Aorta (tissue), 5 donors: ENCODE data around the gene ZNF646. TPM values are rescaled to one million over a fixed set of nuclear protein-coding genes. Genes with fewer than 3 reads are reported as not detected.

ENCODE experiments used
- ATAC-seq: fragments of 200-7000 bp; cut with Tn5 transposase; one replicate; pipeline ENCODE4 v1.9.1; 2022; ENCODE audit warnings: moderate library complexity; ENCODE audit not compliant: low FRiP score
- DNase-seq, 2 donors: peaks; one replicate each; pipeline ENCODE4 v3.0.0-alpha.2; 2020
- H3K27ac ChIP-seq, 2 donors: one replicate each; pipeline ENCODE4 v1.5.1; 2013; ENCODE audit warnings: low read length in 2 of 2, mild to moderate bottlenecking in 2 of 2, moderate library complexity in 2 of 2, control low read depth in 1 of 2, inconsistent platforms in 1 of 2, low read depth in 1 of 2
- H3K27me3 ChIP-seq, 2 donors: one replicate each; pipeline ENCODE4 v1.6.1; 2013; ENCODE audit warnings: control low read depth in 1 of 2, low read length in 1 of 2, mild to moderate bottlenecking in 1 of 2, moderate library complexity in 1 of 2; ENCODE audit not compliant: insufficient read depth in 2 of 2, control insufficient read depth in 1 of 2
- H3K36me3 ChIP-seq, 2 donors: one replicate each; pipeline ENCODE4 v1.6.1; 2013; ENCODE audit warnings: control low read depth in 1 of 2, low read length in 1 of 2, mild to moderate bottlenecking in 1 of 2; ENCODE audit not compliant: insufficient read depth in 2 of 2, control insufficient read depth in 1 of 2
- H3K4me1 ChIP-seq, 2 donors: one replicate each; pipeline ENCODE4 v1.6.1; 2013; ENCODE audit warnings: low read length in 2 of 2, control low read depth in 1 of 2, mild to moderate bottlenecking in 1 of 2, moderate library complexity in 1 of 2; ENCODE audit not compliant: insufficient read depth in 2 of 2, control insufficient read depth in 1 of 2
- H3K4me3 ChIP-seq, 2 donors: one replicate each; pipeline ENCODE4 v1.5.1; 2013; ENCODE audit warnings: low read length in 2 of 2, control low read depth in 1 of 2, mild to moderate bottlenecking in 1 of 2
- H3K9me3 ChIP-seq: one replicate; pipeline ENCODE4 v1.6.1; 2013; ENCODE audit warnings: mild to moderate bottlenecking, low read length; ENCODE audit not compliant: control insufficient read depth
- WGBS, 2 donors: extraction: QIAGEN DNeasy Blood & Tissue Kit; methylation state at CpG; one replicate each; pipeline ENCODE4 v1.1.7; 2013; 5-methylcytosine and 5-hydroxymethylcytosine counted together
- intact Hi-C, 2 donors: fragments of 100-400 bp; cut with DNase I; formaldehyde crosslinking; loops; one replicate each; pipeline versions ENCODE4 v1.14.2 to v1.15.0; 2022
- polyA plus RNA-seq, 2 donors: library from polyadenylated mRNA; stranded (reverse); fragments of 200-250 nt; gene quantifications; one replicate each; pipeline ENCODE4 v1.2.3, GENCODE V29; 2013
- total RNA-seq, 2 donors: library from RNA; stranded (reverse); fragmentation: NEBNext Ultra II Directional; extraction: Animal tissue kit (Norgen Biotek cat#: 25700); gene quantifications; one replicate each; pipeline ENCODE4 v1.2.1, GENCODE V29; 2021
- donor health status: healthy with polysubstance abuse.
- donor health status: Bipolar disorder and iron deficiency.
- donor health status: DM: no; HTN: no; CAD: no.
- donor health status: DM: no; HTN: no; CAD: no.
- donor health status: DM: yes; HTN: yes; CAD: no.

The ZNF646 gene
- total and polyA plus RNA-seq, 4 donors, result 1.6 to 15.0 (median 8.6) TPM

GRCh38 chr16:31061126-31061812, 13.0 kb upstream of the ZNF646 start:
- 92 to 95% methylated on average over 42 of the region's 42 CpGs for WGBS, 2 donors
- DNase-seq, result no peak
- no peak for ATAC-seq
- peaks cover 0 to 4% of the 10 kb centered on the region in 2 donors for H3K36me3 ChIP-seq
- intact Hi-C loops, result no loop called here
- no peak overlapping the region for H3K4me3 ChIP-seq
- no peaks in the 10 kb centered on the region for H3K27me3 ChIP-seq
- no peaks in the 10 kb centered on the region for H3K4me1 ChIP-seq
- H3K9me3 ChIP-seq, result no peaks in the 10 kb centered on the region
- H3K27ac ChIP-seq, result no peak overlapping the region

DNA sequence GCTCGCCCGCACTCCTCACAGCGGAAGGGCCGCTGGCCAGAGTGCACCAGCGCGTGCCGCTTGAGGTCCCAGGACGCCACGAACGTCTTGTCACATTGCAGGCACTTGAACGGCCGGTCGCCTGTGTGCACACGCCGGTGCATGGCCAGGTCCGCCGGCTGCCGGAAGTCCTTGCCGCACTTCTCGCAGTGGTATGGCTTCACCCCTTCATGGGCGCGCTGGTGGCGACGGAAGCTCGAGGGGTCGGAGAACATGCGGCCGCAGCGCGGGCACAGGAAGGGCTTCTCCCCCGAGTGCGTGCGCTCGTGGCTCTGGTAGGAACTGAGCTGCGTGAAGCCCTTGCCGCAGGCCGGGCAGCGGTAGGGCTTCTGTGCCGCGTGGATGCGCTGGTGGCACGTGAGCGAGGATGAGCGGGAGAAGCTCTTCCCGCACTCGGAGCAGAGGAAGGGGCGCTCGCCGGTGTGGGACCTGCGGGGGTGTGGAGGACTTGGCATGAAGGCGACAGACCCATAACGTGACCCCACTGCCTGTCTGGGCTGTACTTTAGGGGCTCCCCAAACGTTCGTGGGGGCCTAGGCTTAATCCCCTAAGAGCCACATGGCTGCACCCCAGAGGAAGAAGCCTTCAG, 12.3 kb upstream of the ZNF646 start:
- no peak overlapping the region for H3K27ac ChIP-seq
- no peak overlapping the region for H3K4me3 ChIP-seq
- WGBS, 2 donors, result 96% methylated on average over 54 of the region's 54 CpGs
- intact Hi-C loops, result no loop called here
- H3K27me3 ChIP-seq, result no peaks in the 10 kb centered on the region
- no peak for DNase-seq
- H3K9me3 ChIP-seq, result no peaks in the 10 kb centered on the region
- no peaks in the 10 kb centered on the region for H3K4me1 ChIP-seq
- H3K36me3 ChIP-seq, result peaks cover 0 to 4% of the 10 kb centered on the region in 2 donors
- no peak for ATAC-seq

- WGBS, 2 donors, result 95 to 96% methylated on average over 9 of the region's 9 CpGs
- no peak for ATAC-seq
- Histone ChIP-seq H3K36me3 (peaks cover 0 to 4% of the 10 kb centered on the region in 2 donors), H3K4me3 (no peak overlapping the region), H3K27me3 (no peaks in the 10 kb centered on the region), H3K4me1 (no peaks in the 10 kb centered on the region), H3K9me3 (no peaks in the 10 kb centered on the region), H3K27ac (no peak overlapping the region)
- intact Hi-C loops, result no loop called here
- DNase-seq, result no peak
Observed at GRCh38 chr16:31063495-31063842, 10.8 kb upstream of the ZNF646 start.

DNA sequence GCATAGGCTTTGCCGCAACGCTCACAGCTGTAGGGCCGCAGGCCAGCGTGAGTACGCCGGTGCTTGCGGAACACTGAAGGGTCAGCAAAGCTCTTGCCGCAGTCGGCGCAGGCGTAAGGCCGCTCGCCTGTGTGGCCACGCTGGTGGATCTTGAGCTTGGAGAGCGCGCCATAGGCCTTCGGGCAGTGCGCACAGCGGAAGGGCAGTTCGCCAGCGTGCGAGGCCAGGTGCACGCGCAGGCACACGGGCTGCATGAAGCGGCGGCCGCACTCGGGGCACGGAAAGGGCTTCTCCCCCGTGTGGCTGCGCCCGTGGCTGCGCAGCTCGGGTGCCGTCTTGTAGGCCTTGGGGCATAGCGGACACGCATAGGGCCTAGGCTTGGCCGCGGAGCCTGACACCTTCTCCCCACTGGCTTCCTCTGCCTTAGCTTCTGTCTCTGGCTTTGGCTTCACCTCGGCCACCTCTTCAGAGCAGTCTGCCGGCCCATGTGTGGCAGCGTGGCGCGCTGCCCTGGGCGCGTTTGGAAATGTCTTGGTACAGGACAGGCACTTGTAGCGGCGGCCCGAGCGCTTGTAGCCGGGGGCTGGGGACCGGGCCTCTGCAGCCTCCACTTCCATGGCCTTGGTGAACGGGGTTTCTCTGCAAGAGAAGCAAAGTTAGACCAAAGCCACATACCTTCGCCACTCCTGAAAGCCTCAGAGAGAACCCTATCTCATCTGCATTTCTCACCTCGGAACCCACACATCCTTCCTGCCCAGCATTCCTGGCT, 10.2 kb upstream of the ZNF646 start:
- Histone ChIP-seq H3K36me3 (peaks cover 0 to 4% of the 10 kb centered on the region in 2 donors), H3K27ac (no peak overlapping the region), H3K27me3 (no peaks in the 10 kb centered on the region), H3K9me3 (no peaks in the 10 kb centered on the region), H3K4me3 (no peak overlapping the region), H3K4me1 (no peaks in the 10 kb centered on the region)
- ATAC-seq (peak; percentile 23), DNase-seq (no peak)
- WGBS, 2 donors, result 96% methylated on average over 53 to 56 of the region's 56 CpGs
- intact Hi-C loops, result no loop called here

DNA sequence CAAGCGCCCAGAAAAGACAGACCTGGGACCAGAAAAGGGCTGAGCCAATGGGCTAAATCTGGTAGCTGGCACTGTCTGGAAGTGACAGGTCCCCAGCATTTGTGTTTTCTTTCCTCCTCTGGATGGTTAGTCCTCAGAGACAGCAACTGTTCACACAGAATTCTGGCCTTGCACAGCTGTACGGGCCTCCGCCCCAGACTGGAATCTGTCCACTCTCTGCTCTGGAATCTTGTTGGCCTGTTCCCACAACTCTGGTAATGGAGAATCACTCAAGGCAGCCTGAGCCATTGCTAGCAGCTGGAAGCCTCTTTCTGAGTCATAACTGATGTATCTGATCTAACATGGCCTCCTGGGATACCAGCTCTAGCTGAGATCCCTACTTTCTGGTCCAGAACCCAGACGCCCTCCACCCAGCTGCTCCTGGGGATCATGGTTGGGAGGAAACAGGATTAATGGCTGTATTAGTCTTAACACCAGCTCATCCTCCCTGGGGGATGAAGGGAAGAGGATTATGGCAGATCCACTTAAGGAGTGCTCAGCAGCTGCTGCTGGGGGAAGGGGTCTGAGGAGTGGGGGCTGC, 9.2 kb upstream of the ZNF646 start:
- intact Hi-C loops, result no loop called here
- no peaks in the 10 kb centered on the region for H3K4me1 ChIP-seq
- peaks cover 0 to 4% of the 10 kb centered on the region in 2 donors for H3K36me3 ChIP-seq
- 46 to 48% methylated on average over 4 of the region's 4 CpGs for WGBS, 2 donors
- H3K9me3 ChIP-seq, result no peaks in the 10 kb centered on the region
- H3K27me3 ChIP-seq, result no peaks in the 10 kb centered on the region
- DNase-seq (peak in 1 of 2 donors; percentile 72), ATAC-seq (peak; percentile 80)
- peak overlapping the region in 1 of 2 donors; percentile 26 for H3K27ac ChIP-seq
- H3K4me3 ChIP-seq, result no peak overlapping the region

DNA sequence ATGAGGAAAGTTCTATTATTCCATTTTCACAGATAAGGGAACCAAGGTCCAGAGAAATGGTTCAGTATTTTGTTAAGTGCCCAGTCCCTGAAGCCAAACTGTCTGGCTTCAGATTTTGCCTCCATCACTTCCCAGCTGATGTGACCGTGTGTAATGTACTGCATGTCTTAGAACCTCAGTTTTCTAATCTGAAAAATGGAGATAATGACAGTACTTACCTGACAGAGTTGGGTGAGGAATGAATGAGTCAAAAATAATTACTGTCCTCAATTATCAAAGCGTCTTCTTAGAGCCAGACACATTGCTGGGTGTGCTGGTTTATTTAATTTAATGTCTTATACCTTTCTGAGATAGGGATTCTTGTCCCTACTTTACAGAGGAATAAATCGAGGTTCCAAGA, 6.9 kb upstream of the ZNF646 start:
- 80 to 88% methylated on average over 3 of the region's 3 CpGs for WGBS, 2 donors
- Histone ChIP-seq H3K27ac (no peak overlapping the region), H3K27me3 (no peaks in the 10 kb centered on the region), H3K36me3 (no peaks in the 10 kb centered on the region), H3K9me3 (no peaks in the 10 kb centered on the region), H3K4me1 (no peaks in the 10 kb centered on the region), H3K4me3 (no peak overlapping the region)
- DNase-seq (no peak), ATAC-seq (no peak)
- intact Hi-C loops, result no loop called here

- DNase-seq, result no peak
- Histone ChIP-seq H3K27me3 (no peaks in the 10 kb centered on the region), H3K4me1 (peaks cover 0 to 3% of the 10 kb centered on the region in 2 donors), H3K36me3 (no peaks in the 10 kb centered on the region), H3K27ac (no peak overlapping the region), H3K4me3 (no peak overlapping the region), H3K9me3 (no peaks in the 10 kb centered on the region)
- ATAC-seq, result no peak
- intact Hi-C loops, result loop anchor here (2.0 to 10.0 kb wide), 6 partner anchors 37 to 390 kb away; partner anchors contain the start of genes HSD3B7 (in 1 of the 2), SETD1A (in 1 of the 2) and STX4 (in 1 of the 2)
- 31 to 37% methylated on average over 4 of the region's 4 CpGs for WGBS, 2 donors
Observed at GRCh38 chr16:31071861-31072260, 2.4 kb upstream of the ZNF646 start.

DNA sequence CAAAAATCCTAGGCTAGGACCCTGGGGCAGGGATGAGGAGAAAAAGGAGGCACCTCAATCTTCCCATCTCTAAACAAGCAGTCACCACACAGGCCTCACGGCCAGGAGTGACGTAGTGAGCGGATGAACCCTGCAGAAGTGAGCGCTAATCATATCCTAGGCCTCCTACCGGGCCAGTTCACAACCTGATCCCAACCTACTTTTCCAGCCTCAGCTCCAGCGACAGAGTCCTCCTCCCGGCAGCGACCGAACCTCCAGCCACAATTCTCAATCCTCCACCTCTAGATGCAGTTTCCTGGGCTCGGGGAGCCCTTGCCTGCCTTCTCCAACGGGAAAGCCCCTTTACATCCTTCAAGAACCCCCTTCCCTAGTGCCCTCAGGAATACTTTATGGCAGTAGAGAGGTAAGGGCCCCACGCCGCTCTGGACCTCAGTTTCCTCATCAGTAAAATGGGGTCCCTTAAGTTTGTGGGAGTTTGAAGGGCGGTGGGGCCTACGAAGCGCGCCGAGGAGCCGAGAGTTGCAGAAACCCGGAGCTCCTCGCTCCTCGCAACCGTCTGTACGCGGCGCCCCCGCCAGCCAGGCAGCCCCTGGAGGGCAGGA, 1.6 kb upstream of the ZNF646 start:
- 1% methylated on average over 27 of the region's 27 CpGs for WGBS, 2 donors
- Histone ChIP-seq H3K27ac (peak overlapping the region in 1 of 2 donors; percentile 41), H3K9me3 (no peaks in the 10 kb centered on the region), H3K4me1 (peaks cover 0 to 3% of the 10 kb centered on the region in 2 donors), H3K27me3 (no peaks in the 10 kb centered on the region), H3K4me3 (peak overlapping the region; percentile 84 to 97), H3K36me3 (no peaks in the 10 kb centered on the region)
- intact Hi-C loops, result loop anchor here (2.0 to 10.0 kb wide), 6 partner anchors 38 to 390 kb away; partner anchors contain the start of genes HSD3B7 (in 1 of the 2), SETD1A (in 1 of the 2) and STX4 (in 1 of the 2)
- ATAC-seq (no peak), DNase-seq (no peak)
